GM21717 (cell line): Measurements from ENCODE around the gene MTHFD2L.
"Not testable (repeated sequence)": the region's sequence is repeated elsewhere in the genome, so short reads cannot be mapped to it uniquely, and the experiment has no call there.

ENCODE experiments used
- ATAC-seq: cut with Tn5 transposase; IDR thresholded peaks from one replicate; pipeline ENCODE4 v1.9.1; 2021; ENCODE audit warnings: mild to moderate bottlenecking, moderate library complexity; ENCODE audit not compliant: unreplicated experiment

Gene MTHFD2L

DNA sequence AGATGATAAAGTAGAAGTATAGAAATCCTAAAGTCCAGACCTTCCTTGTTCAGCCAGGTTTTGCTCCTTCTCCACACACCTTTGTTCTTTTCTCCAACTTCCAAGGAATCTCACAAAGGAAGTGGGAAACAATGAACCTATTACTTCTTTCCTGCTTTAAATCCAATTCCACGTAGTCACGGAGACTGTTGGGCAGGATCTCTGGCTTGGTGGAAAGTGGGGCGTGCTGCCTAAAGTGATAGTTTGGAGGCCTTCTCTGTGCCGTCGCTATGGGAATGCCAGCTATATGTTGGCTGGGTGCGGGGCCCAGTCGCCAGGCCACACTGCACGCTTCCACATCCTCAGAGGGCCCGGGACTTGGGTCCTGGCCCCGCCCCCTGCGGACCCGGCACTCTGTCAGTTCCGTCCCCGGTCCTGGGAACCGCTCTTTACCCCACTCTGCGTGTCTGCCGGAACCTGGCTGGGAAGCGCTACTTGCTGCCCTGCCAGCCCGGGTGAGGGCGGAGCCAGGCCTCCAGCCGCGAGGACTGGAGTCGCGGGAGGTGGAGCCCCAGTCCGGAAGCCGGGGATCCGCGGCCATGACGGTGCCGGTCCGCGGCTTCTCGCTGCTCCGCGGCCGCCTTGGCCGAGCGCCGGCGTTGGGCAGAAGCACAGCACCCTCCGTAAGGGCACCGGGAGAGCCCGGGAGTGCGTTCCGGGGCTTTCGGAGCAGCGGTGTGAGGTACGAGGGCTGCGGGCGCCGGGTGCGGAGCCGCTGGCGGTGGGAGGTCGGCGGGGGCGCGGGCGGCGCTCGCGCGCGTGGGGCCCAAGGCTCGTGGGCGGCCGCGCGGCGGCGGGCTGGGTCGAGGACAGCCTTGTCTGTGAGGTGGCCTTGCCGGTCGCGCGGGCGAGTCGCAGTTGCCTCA is at the start of gene MTHFD2L:
MTHFD2L (plus strand) TSS at position 558 of the 905 bp plus-strand sequence; CDS start at position 579, 21 bp downstream.
- ATAC-seq: peak; percentile 99

DNA sequence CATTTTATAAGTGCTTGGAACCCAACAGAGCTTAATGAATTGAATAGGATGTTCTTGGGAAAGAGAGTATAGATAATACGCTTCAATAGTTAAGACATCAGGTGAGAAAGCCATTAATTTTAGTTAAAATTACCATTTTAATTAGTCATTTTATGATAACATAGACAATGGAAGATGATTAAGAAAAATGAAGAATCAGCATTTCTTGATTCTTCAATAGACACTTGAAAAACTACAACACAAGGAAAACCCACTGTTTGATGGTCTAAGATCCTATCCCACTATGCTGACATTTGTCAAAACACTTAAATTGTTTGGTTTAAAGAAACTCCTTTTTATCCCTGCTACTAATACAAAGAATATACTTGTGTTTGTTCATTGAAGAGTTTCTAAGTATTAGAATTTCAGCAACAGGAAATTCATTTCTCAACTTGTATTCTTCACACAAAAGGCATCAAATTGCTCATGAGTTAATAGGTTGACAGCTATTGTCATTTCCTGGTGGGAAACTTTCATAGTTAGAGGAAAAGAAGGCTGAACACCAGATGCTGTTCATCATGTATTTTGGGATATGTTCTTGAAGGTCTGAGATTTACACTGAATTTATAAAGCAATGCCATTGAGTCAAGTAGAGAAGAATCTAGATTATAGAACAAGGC is 49.3 kb upstream of the MTHFD2L start:
- no peak for ATAC-seq

DNA sequence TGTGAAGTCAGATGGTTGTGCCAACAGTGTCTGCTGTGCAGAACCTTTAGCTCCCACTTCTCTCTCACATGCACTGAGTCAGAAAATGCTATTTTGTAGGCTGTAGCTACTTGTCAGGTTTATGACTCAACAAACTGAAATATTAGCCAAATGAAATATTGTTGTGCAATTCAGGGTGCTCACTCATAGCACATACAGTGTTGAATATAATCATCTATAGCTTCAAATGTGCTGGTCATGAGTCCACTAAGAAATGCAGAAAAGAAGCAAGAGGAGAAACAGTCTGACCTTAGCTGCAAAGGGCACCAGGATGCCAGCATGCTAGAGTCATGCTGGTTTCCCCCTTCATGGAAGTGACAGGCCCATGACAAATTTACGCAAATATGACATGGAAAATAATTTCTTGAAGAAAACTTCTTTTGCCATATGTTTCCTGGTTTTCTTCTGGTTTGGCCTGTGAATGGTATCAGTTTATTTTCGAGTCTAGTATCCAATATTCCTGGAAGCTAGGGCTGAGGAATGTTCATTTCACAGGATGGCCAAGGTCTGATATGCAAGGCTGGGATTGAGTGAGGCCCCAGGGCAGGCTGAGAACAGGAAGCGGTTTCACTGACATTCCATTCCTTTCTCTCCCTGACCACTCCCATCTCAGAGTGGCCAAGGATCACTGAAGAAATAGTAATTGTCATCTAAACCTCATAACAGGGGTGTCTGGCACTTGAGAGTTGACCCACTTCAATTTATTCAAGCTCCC is 48.6 kb upstream of the MTHFD2L start:
- no peak for ATAC-seq

DNA sequence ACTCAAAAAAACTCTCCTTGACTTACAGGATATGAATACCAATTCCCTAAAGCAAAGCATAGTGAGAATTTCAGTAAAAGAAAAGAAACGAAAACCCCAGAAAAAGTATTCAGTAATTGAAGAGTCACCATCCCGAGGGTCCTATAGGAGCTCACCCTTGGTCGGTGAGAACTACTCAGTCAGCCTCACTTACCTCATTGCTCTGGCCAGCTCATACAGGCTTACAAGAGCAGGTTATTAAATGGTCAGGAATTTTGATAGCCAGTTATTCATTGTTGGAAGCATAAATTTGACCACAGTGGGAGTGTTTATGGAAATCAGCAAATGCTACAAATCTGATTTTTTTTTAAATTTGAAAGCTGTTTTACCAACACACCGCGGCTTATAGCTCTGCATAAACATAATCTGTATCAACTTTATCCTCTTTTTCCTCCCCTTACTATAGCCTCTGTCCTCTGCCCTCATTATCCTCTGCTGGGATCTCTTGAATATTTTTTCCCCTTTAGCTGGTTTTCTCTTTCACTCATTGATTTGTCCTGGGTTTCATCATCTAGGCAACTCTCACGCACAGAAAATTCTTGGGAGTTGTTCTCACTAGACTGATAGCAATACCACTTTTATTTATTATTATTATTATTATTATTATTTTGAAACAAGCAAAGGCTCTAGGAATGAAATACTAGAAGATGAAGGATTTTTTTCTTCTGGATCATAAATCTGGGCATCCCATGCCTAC is 47.9 kb upstream of the MTHFD2L start:
- ATAC-seq: no peak

DNA sequence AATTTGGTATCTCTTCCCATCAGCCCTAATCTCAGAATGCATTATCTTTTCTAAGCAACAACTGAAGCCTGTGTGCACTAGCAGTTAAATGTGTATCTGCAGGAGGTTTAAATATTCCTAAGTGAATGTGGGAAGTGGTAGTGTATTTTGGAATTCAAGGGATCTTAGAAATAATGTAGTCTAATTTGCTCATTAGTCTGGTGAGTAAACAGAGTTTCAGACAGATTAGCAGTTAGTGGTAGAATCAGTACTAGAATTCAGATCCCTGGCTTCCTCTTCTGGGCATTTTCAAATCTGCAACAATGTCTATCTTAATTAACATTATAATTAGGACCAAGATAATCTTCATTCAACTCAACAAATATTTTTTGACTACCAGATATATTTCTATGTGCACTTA is 47.2 kb upstream of the MTHFD2L start:
- ATAC-seq: no peak

DNA sequence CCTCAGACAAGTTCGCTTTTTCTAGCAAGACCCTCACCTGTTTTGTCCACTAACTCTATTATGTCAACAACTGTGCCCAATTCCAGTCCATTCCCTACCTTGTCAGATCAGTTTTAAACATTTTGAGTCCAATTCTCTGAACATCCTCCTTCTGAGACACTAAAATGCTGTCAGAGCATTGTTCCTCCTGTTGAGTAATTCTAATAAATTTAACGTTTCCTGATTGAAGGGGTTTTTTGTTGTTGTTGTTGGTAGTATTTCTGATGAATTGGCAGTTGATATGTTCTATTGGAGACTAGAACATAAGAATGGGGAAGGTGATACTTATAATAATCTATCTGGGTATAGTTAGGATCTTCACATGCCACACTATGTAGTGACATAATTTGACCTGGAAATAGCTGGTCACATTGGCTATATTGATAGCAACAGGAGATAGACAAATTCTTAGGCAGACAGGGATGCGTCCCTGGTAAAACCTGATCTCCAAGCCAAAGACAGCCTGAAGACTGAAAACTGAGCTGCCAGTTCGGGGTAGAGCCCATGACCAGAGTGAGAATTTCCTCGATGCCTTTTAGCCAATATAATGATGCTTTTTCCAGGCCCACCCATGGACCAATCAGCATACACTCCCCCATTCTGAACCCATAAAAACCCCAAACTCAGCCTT is 46.5 kb upstream of the MTHFD2L start:
- no peak for ATAC-seq

DNA sequence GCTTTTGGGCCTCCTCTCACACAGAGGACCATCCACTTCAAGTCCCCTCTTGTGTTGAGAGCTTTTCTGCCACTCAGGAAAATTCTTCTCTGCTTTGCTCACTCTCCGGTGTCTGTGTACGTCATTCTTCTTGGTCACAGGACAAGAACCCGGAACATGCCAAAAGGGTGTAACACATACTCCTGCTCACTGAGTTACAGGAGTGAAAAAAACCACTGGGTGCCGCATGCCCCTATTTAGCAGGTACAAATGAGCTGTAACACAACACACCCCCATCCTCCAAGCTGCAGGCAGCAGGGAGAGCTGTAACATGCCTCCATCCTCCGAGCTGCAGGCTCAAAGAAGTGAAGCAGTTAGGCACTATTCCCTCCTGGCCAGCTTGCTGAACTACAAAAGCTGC is 45.9 kb upstream of the MTHFD2L start:
- no peak for ATAC-seq

DNA sequence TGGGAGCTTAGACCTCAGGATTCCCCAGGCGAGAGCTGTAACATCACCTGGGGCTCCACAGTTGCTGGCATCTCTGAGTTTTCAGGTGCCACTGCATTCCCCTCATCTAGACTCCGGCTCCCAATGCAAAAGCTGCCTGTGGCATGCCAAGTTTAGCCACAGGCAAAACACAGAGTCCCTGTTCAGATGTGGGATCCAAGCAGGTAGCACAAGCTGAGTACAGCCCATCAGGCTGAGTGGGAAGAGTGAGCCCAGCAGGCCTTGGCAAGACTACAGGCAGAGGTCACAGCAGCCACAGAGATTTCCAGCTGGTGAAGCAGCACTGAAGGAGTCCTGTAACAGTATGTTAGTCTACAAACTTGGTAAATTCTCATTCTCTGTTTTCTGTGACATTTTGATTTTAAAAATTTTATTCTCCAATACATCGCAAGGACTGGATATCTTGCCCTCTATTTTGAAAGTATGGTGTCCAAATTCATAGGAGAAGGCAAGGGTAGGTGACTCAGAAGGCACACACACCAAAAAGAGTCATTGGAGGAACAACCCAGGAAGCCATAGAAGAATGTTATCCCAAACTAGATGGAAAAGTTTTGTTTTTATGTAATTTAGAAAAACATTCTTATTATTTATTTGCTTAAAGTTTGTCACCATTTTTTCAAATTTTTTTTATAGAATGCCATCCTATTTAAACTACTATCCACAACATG is 45.4 kb upstream of the MTHFD2L start:
- no peak for ATAC-seq

DNA sequence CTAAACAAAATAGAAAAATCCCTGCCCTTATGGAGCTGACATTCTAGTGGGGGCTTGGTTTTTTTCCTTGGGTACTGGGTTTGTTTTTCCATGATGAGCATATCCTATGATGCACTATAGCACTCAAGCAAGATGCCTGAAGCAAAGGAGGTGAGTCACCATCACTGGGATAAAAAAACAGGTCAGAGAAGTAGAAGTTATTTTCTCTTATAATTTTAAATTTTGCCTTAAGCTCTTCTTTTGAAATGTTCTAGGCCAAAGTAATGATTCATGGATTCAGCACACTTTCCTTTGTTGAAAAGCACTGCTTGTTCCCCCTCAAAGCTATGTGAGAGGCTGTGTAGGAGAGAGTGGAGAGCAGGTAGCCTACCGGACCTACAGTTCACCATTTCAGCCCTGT is 43.7 kb upstream of the MTHFD2L start:
- no peak for ATAC-seq

DNA sequence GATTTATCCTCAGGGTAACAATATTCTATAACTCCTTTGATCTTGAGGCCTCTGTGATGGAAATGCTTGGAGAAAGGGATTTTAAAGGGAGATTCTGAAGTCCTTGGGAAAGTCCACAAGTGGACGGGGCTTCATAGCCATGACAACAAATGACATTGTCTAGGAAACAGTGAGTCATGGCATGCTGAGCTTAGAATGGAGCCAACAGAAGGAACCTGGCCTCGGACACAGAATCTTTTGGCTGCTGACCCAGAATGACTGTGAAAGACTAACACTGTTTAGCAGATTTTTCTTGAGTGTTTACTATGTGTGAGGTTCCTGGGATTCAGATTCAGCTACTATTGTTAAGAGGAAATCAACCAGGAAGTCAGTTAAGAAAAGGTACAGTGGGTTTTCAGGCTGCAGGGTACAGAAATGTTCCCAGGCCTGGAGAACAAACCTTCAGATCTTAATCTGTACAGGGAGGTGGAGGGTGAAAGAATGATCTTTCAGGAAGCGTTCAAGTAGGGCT is 40.8 kb upstream of the MTHFD2L start:
- ATAC-seq: peak; percentile 50

DNA sequence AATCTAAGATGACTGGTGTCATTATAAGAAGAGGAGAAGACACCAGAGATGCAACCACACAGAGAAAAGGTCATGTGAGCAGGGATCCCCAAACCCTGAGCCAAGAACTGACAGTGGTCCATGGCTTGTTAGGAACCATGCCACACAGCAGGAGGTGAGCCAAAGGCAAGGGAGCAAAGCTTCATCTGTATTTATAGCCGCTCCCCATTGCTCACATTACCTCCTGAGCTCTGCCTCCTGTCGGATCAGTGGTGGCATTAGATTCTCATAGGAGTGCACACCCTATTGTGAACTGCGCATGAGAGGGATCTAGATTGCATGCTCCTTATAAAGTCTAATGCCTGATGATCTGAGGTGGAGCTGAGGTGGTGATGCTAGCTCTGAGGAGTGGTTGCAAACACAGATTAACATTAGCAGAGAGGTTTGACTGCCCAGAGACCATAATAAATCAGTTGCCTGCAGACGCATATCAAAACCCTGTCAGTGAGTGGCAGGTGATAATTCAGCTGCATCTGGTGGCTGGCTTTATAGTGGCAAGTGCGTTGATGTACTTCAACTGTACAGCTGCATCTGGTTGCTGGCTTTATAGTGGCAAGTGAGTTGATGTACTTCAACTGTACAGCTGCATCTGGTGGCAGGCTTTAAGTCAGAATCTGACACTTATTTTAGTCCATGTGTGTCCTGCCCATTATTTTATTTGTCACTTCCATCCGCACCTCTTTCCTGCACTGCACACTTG is 39.1 kb upstream of the MTHFD2L start:
- ATAC-seq: no peak

DNA sequence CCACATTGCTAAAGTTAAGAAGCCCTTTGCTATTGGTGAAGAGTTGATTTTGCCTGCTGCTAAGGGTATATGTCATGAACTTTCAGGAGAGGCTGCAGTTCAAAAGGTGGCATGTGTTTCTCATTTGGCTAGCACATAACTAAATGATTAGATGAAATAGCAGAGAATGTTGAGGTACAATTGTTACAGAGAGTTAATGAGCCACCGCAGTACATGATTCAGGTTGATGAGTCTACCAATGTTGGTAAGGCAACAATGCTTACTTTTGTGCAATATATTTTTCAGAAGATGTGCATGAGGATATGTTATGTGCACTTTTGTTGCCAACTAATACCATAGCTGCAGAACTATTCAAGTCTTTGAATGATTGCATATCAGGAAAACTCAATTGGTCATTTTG is 37.8 kb upstream of the MTHFD2L start:
- no peak for ATAC-seq

DNA sequence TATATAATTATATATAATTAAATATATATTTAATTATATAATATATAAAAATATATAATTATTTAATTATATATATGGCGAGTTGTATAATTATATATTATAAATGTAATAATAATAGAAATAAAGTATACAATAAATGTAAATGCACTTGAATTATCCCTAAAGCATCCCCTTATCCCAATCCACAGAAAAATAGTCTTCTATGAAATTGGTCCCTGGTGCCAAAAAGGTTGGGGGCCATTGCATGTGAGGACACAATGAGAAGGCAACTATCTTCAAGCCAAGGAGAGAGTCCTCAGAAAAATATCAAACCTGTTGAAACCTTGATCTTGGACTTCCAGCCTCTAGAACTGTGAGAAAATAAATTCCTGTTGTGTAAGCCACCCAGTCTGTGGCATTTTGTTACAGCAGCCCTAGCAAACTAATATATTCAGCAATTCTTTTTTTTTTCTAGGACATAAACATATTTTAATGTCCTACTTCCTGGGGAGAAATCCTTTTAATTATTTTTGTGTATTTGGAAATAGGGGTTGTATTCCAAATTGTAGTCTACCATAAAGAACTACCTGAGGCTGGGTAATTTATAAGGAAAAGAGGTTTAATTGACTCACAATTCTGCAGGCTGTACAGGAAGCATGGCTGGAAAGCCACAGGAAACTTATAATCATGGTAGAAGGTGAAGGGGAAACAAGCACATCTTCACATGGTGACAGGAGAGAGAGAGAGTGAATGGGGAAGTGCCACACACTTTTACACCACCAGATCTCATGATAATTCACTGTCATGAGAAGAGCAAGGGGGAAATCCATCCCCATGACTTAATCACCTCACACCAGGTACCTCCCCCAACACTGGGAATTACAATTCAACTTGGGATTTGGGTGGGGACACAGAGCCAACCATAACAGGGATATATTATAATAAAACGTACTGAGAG is 36.0 kb upstream of the MTHFD2L start:
- ATAC-seq: no peak

DNA sequence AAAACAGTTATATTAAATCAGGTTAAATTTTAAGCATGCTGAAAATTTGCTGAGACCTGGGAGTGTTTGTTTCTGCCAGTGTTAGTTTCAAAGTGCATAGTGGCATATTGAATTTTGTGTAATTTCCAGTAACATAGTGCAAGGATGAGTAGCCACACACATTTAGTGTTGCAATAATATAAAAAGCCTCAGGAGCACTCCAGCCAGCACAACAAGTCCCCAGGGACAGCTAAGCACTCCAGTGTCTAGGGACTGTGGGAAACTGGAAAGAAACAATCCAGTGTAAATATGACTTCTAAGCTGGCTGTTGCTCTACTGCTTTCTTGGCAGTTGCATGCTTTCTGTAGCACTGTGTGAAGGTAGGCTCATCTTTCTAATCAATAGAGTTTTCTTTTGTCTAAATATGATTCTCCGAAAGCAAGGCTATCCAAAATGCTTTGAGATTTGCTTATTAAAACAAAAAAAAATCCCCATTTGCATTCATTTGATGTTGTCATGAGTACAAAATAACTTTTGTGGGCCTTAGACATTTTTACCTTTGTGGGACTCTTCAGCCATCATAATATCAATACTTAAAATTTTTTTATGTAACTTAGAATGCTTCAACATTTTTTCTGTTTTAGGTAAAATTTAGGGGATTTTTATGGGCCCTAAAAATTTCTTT is 34.7 kb upstream of the MTHFD2L start:
- no peak for ATAC-seq

DNA sequence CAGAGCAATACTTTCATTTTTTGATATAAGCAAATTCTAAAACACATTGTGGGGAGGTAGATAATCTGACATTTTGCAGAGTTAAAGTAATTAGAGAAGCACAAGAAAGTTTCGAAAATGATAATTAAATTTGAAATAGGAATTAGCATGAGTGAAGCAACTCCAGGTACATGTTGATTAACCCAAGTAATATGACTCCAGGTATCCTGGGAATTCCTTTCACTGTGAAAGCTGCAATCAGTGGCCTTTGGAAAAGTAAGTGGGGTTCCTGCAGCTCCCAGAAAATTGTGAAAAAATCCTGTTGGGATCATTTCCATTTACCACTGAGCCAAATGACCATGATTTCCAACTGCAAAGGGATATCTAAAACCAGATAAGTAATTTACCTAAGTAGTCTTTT is 32.9 kb upstream of the MTHFD2L start:
- no peak for ATAC-seq

DNA sequence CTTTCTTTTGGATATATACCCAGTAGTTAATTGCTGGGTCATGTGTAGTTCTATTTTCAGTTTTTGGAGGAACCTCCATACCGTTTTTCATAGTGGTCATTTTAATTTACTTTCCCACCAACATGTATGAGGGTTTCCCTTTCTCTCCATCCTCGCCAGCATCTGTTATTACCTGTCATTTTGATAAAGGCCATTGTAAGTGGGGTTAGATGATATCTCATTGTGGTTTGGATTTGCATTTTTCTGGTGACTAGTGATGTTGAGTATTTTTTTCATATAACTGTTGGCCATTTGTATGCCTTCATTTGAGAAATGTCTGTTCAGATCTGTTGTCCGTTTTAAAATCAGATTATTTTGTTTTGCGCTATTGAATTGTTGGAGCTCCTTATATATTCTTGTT is 30.2 kb upstream of the MTHFD2L start:
- no peak for ATAC-seq

DNA sequence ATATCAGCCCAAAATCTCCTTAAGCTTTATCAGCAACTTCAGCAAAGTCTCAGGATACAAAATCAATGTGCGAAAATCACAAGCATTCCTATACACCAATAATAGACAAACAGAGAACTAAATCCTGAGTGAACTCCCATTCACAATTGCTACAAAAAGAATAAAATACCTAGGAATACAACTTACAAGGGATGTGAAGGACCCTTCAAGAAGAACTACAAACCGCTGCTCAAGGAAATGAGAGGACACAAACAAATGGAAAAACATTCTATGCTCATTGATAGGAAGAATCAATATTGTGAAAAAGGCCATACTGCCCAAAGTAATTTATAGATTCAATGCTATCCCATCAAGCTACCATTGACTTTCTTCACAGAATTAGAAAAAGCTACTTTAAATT is 27.1 kb upstream of the MTHFD2L start:
- ATAC-seq: not testable (repeated sequence)
